NCI-H524 treated with DMSO at 0.1 percent for 48 hours (cell line): ENCODE measurements around the gene VPS13D.
"Not testable (repeated sequence)": the region's sequence is repeated elsewhere in the genome, so short reads cannot be mapped to it uniquely, and the experiment has no call there.

Experiments
- DNase-seq: peaks from one replicate; lab custom pipeline; 2025; lab: John Stamatoyannopoulos, UW

The VPS13D gene

DNA sequence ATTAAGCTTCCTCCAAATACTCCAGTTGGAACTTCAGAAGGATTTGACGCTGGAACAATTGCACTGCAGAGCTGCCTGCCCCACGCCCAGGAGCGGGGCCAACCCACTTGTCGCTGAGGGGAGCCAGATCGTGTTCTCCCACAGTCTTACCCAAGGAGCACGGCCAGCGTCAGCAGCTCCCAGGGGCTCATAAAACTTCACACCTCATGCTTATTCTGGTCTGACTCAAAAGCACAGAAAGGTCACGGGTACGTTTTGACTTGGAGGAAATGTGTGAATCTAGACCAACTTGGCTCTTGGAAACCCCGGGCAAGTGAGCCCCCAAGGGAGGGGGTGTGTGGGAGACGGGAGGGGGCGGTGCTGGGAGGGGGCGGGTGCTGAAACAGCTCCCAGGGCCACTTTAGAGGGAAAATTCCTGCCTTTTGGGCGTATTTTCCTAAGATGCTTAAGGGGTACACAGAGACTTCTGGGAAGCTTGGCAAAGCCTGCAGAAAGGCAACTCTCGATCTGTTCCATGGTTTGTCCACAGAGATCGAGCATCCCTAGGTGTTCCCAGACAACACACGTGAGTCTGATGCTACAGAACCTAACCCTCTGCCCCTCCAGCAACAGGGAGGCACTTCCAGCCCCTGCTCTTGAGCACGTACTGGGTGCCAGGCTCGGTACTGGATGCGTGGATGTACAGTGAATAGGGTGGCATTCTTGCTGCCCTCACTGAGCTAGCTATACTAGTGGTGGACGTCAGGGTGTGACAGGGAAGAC is 289.3 kb downstream of the VPS13D start:
- DNase-seq: no peak

DNA sequence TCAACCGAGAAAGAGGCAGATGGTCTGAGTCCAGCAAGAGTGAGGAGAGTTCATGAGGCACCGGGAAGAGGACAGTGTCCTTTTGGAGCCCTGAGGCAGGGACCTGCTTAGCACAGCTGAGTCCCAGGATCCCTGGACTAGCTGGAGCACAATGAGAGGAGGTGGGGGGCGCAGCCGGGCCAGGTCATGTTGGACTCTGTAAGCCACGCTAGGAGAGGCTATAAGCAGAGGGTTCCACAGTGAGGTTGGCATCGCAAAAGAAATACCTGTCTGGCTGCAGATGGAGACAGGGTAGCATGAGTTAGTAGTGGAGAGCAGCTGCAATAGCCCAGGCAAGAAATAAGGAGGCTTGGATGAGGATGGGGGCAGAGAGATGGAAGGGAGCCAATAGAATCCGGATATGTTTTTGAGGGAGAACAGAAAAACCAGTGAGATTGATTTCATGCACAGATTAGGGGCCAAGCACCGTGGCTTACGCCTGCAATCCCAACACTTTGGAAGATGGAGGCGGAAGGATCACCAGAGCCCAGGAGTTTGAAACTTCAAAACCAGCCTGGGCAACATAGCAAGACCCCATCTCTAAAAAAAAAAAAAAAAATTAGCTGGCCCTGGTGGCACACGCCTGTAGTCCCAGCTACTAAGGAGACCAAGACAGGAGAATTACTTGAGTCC is 290.0 kb downstream of the VPS13D start:
- no peak for DNase-seq

DNA sequence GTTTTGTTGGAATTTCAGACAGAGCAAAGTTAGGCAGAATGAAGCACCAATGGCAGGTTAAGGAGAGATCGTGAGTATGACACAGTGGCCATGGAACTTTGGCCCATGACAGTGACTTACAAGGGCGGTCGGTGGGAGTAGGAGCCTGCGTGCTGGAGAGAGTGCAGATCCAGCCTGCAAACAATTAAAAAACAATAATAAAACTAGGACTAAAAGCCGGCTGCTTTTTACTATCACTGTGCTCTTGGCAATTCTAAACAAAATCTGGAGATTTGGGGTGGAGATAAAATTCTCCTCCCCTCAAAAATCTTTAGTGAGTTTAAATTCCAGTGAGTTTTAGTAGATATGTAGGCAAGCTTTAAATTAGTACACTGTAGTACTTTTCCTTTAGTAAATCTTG is 291.3 kb downstream of the VPS13D start:
- DNase-seq: no peak

DNA sequence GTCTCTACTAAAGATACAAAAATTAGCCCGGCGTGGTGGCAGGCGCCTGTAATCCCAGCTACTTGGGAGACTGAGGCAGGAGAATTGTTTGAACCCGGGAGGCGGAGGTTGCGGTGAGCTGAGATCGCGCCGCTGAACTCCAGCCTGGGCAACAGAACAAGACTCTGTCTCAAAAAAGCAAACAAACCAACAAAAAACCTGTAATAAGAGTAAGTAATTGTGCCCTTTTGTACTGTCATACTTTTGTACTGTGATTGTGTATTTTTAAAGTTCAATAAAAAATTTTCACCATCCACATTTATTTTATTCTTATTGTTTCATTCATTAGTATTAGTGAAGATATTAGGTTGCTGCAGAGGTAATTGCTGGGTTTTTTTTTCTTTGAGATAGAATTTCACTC is 292.9 kb downstream of the VPS13D start:
- not testable (repeated sequence) for DNase-seq

DNA sequence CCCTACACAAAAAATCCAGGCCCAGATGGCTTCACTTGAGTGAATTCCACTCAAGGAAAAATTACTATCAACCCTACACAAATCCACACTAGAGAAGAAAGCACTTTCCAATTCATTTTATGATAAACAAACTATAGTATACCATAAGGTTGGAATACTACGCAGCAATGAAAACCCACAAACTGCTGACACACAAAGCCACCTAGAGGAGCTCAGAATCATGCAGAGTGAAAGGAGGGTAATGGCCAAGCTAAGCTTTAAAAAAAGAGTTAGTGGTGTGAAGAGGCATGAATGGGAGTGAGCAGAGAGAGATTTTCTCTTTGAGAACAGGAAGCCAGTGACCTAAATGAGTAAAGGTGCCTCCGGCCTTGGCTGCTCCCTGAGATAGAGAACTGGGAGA is 294.4 kb downstream of the VPS13D start:
- no peak for DNase-seq

DNA sequence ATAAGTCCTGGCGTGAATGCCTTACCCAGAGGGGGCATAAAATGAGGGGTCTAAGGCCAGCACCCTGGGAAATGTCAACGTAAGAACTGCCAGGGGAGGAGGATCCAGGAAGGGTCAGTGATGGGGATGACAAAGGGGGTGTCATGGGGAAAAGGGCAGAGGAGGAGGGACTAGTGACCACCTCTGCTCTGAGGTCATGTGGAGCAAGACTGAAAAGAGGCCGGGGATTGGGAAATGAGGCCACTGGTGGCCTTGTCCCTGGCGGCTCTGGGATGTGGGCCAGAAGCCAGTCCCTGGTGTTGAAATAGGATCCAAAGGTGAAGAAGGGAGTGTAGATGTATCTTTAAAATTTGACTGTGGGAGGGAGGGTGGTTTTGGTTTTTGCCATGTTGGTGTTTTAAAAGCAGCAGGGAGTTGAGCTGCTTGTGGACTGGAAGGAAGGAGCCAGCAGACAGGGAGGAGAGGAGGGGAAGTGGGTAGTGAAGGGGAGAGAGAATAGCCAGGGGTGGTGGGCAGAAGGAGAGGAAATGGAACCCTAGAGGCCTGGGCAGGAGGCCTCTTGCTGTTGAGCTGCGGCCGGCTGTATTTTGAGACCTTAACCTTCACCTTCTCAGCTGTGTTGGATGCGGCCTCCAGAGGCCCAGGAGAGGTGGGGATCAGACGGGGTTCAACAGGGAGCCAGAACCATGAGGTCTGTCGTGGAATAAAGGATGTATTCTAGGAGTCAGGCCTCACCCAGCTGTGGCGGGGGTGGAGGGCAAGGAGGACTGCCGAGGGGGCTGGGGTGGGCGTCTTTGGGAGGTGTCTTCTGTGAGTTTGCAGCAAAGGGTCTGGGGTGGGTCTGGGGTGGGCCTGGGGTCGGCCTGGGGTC is 295.7 kb downstream of the VPS13D start:
- no peak for DNase-seq

DNA sequence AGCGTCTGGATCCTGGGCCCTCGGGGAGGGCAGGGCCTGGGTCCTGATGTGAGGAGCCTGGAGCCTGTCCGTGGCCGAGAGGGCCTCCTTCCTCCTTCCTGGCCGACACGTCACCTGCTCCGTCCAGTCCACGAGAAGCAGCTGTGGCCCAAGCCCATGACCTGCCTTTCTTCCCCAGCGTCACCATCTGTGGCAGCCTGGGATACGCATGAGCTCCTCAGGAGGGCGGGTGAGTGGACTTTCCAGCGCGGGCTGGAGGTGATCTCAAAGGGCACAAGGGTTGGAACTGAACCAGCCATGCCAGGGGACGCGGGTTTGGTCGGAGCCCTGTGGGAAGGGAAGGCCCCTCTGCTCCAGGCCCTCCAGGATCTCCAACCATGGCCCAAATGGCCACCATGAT is 297.7 kb downstream of the VPS13D start:
- DNase-seq: no peak

DNA sequence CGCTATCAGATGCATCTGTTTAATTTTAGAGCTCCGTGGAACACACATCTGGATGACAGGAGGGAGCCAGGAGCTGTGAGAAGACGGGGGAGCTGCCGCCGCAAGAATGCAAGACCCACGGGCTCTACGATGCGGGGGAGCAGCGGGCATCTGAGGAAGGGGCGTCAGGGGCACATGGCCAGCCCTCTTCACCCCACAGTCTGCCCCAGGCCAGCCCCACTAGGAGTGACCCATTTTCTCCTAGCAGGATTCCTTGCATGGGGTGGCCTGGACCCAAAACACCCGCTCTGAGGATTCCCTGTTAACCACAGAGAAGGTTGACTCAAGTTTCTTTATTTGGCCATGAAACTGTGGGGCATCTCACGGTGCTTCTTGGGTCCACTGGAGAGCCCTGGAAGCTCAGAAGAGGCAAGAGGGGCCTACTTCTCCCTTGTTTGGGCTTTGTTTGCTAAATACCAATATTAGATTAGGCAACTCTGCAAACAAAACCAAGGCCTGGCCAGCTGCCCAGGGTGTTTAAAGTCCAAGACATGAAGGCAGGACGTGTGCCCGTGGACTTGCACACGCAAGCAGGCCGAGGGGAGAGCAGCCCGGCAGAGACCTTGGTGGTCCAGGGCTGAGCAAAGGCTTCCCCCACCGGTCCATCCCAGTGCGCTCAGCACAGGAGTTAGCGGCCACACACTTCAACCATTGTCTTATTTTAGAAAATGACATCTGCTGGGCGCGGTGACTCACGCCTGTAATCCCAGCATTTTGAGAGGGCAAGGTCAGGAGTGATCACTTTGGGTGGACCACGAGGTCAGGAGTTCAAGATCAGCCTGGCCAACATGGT is 298.4 kb downstream of the VPS13D start:
- no peak for DNase-seq

DNA sequence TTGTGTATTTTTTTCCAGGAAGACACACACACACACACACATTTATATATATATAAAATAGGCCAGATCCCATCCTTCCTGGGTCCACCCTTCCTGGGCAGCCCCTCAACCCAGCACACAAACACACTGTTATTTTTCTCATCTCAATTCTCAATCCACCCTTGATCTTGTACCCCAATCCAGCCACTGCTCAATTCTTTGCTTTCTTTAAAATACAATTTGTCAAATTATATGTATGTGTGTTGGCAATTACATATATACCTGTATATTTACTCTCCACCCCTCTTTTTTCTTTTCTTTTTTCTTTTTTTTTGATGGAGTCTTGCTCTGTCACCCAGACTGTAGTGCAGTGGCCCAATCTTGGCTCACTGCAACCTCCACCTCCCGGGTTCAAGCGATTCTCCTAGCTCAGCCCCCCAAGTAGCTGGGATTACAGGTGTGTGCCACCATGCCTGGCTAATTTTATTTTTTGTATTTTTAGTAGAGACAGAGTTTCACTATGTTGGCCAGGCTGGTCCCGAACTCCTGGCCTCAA is 299.9 kb downstream of the VPS13D start:
- DNase-seq: no peak

DNA sequence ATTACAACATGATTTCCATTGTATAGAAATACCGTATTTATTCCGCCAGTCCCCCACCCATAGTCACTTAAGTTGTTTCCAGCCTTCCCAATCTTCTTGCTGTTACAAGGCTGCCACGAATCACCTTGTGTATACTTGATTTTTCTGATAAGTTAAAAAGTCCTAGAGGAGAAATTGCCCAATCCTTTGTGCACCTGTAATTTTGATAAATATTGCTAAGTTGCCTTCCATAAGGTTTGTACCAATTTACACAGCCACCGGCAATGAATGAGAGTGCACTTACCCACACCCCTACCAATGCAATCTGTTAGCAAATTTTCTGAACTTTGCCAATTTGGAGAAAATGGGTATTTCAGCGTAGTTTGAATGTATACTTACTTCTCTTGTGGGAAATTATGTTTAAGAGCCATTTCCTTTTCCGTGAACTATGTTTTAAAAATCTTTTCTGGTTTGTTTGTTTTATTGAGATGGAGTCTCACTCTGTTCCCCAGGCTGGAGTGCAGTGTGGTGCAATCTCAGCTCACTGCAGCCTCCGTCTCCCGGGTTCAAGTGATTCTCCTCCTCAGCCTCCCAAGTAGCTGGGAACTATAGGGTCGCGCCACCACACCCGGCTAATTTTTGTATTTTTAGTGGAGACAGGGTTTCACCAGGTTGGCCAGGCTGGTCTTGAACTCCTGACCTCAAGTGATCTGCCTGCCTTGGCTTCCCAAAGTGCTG is 300.8 kb downstream of the VPS13D start:
- no peak for DNase-seq

DNA sequence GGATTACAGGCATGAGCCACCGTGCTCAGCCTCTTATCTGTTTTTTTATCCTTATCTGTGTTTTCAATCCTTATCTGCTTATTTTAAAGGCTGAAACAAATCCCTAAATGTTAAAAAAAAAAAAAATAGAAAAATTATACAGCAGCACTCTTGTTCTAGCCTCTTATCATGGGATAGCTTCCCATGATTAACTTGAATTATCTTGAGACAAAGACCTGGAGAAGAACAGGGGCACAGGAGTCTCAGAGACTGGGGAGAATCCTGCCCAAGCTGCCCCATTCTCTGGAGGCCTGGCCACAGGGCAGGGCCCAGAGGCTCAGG is 301.3 kb downstream of the VPS13D start:
- no peak for DNase-seq

DNA sequence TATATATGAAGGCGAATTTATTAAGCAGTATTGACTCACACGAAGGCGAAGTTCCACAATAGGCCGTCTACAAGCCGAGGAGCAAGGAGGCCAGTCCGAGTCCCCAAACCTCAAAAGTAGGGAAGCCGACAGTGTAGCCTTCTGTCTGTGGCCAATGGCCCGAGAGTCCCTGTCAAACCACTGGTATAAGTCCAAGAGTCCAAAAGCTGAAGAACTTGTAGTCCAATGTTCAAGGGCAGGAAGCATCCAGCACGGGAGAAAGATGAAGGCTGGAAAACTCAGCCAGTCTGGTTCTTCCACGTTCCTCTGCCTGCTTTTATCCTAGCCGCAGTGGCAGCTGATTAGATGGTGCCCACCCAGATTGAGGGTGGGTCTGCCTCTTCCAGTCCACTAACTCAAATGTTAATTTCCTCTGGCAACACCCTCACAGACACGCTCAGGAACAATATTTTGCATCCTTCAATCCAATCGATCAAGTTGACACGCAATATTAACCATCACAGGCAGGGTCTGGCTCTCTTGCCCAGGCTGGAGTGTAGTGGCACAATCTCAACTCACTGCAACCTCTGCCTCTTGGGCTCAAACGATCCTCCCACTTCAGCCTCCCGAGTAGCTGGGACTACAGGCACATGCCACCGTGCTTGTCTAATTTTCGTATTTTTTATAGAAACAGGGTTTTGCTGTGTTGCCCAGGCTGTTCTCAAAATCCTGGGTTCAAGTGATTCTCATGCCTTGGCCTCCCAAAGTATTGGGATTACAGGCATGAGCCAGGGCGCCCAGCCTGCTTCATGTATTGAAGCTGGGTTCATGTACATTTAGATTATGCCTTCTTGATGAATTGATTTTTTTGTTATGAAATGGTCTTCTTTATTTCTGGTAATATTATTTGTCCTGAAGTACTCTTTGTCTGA is 302.8 kb downstream of the VPS13D start:
- no peak for DNase-seq

DNA sequence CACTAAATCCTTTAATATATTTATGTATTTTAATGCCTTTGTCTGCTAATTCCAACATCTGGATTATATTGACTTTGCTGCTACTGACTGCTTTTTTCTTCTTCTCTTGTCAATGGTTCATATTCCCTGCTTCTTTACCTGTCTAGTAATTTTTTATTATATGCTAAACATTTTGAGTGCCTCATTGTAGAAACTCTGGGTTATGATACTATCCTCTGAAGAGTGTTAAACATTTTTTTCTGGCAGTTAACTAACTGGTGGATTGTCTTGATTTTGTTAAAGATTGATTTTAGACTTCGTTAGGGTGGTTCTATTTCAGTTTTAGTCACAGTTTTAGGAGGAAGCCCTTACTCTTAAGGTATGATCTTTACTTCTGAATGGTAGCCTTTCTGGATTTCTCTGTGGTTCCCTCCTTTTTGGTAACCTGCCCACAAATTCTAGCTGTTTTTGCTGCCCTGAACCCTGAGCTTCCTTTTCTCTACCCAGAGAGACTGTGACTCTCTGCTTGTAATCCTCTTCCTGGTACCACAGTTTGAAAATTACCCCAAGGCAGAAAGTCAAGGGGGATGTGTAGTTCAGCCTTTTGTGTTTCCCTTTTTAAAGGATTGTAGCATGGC is 306.3 kb downstream of the VPS13D start:
- no peak for DNase-seq

DNA sequence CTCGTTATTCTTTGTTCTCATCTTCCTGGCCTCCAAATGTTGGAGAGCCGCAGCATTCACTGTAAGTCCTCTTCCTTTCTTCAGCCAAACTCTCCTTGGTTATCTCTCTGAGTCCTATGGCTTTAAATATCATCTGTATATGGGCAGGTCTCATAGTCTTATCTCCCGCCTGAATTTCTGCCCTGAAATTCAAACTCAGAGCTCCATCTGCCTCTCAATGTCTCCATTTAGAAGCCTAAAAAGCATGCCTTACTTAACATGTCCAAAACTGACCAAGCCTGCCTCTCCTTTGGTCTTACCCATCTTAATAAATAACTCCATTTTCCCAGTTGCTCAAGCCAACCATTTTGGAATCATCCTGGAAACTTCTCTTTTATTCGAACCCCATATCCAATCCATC is 307.5 kb downstream of the VPS13D start:
- no peak for DNase-seq

DNA sequence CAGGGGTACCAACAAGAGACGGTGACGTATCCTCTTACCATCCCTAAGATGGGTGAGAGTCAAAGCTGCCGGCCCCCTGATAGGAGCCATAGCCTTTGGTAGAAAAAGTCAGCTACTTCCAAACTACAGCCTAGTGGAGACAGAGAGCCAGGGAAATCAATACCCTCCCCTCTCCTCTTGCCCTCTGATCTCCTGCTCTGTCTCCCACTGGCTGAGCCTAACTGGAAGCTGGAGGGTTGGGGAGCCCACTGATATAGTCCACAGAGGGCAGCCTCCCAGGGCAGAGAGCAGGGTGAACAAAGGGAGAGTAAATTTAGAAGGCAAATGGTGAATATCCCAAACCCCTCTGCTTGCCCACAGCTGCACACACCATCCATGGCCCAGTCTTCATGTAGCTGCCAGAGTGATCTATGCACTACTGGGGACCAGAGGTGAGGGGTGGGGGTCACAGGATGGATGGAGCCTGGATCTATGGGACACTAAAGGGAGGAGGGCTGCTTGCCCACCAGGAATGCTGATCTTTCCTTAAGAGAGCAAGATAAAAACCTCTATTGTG is 308.2 kb downstream of the VPS13D start:
- DNase-seq: no peak

DNA sequence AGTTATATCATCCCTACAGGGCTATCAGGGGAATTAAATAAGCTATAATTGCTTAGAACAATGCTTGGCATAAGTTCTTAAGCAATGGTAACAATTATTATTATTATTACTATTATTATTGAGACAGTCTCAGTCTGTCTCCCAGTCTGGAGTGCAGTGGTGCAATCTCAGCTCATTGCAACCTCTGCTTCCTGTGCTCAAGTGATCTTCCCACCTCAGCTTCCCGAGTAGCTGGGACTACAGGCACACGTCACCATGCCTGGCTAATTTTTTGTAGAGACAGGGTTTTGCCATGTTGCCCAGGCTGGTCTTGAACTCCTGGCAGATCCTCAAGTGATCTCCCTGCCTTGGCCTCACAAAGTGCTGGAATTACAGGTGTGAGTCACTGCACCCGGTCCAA is 308.7 kb downstream of the VPS13D start:
- DNase-seq: not testable (repeated sequence)

DNA sequence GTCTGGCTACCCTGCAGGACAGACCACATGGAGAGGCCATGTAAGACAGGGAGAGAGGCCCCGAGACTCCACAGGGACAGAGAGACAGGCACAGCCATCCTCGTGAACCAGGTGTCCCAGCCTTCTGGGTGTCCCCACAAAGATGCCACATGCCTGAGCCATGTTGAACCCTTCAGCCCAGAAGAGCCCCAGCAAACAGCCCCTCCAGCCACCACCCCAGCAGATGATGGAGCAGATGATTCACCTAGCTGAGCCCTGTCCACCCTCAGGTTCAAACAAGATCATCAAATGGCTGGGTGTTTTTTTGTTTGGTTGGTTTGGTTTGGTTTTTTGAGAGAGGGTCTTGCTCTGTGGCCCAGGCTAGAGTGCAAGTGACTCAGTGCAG is 309.5 kb downstream of the VPS13D start:
- no peak for DNase-seq

DNA sequence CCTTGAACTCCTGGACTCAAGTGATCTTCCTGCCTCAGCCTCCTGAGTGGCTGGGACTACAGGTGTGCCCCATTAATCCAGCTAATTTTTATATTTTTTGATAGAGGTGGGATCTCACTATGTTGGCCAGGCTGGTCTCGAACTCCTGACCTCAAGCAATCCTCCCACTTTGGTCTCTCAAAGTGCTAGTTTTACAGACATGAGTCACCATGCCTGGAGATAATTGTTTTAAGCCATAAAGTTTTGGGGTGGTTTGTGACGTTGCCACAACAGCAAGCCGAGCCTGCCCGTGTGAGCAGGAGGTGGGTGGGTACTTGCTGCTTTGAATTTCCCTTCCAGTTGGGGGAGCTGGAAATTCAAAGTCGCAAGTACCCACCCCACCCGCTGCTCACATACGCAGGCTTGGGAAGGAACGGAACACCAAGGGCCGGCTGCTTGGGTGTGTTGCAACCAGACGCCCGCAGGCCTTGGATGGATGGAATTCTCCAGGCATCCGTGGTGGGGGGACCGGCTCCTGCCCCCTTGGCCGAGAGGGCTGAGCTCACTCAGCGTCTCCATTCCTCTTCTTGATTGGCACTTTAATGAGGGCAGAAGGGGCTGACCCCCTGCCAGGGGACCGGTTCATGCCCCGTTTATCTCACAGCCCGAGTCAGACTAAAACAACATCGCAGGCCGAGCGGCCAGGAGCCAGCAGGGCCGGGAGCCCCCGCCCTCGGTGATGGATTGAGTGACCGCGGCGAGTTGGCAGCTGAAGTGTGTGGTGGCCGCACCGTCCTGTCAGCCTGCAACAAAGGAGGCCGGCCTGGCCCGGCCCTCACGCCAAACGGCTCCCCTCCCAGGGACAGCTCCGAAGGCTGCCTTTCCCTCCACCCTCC is 310.1 kb downstream of the VPS13D start:
- no peak for DNase-seq
